Measurements from ENCODE around the gene SPTB.

Gene SPTB

DNA sequence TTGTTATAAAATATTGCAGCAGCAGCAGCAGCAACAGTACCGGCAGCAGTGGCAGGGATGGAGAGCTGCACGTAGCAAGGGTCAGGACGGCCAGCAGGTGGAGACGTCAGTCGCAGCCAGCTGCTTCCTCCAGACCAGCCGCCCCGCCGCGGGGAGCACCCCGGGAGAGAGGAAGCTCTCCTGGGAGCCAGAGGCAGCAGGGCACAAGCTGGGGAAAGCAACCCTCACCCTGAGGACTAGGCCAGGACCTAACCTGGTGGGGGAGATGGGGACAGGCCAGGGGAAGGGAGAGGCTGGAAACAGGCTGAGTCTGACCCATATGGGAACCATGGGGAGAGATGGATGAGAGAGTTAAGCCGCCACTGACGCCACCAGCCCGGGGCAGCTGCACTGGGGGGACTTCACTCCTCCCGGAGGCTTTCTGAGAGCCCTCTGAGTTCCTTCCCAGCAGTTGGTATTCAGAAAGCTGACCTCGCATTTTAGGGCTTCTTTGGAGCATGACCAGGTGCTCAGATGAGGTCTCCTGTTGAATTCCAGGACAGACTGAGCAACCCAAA lies 56.3 kb downstream of the SPTB start:
- in situ Hi-C loops (cut with HindIII; ENCODE audit: low sequenced_read_pairs), result no loop called here
- TF ChIP-seq, protein P1, sequence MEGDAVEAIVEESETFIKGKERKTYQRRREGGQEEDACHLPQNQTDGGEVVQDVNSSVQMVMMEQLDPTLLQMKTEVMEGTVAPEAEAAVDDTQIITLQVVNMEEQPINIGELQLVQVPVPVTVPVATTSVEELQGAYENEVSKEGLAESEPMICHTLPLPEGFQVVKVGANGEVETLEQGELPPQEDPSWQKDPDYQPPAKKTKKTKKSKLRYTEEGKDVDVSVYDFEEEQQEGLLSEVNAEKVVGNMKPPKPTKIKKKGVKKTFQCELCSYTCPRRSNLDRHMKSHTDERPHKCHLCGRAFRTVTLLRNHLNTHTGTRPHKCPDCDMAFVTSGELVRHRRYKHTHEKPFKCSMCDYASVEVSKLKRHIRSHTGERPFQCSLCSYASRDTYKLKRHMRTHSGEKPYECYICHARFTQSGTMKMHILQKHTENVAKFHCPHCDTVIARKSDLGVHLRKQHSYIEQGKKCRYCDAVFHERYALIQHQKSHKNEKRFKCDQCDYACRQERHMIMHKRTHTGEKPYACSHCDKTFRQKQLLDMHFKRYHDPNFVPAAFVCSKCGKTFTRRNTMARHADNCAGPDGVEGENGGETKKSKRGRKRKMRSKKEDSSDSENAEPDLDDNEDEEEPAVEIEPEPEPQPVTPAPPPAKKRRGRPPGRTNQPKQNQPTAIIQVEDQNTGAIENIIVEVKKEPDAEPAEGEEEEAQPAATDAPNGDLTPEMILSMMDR (IDR thresholded peaks at IDR 0.05; ENCODE audit: low read depth, low read length), result peak; percentile 82
- DNase-seq (ENCODE audit: low read depth, low spot score), result peak; percentile 63
- H3K4me3 ChIP-seq (ENCODE audit: low read depth, low read length), result no peak overlapping the region

DNA sequence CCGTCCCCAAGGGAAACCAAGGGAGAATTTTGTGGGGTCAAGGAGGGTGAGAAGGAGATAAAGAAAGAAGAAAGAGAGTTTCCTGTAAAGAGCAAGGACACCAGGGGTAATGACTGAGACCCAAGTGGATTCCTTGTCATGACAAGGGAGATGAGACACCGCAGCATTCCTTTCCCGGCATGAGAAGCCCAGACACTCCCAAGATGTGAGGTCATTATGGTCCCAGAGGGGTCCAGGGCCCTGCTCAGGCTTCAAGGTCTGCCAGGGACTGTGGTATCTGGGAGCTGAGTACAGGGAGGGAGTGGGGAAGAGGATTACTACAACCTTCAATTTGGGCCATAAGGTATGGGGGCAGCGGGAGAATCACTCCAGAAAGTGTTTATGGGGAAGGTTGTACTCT lies 58.1 kb downstream of the SPTB start:
- TF ChIP-seq, protein P1 (IDR thresholded peaks at IDR 0.05; ENCODE audit: low read depth, low read length), result no peak
- in situ Hi-C loops (cut with HindIII; ENCODE audit: low sequenced_read_pairs), result no loop called here
- H3K4me3 ChIP-seq (ENCODE audit: low read depth, low read length), result no peak overlapping the region
- DNase-seq (ENCODE audit: low read depth, low spot score), result no peak

DNA sequence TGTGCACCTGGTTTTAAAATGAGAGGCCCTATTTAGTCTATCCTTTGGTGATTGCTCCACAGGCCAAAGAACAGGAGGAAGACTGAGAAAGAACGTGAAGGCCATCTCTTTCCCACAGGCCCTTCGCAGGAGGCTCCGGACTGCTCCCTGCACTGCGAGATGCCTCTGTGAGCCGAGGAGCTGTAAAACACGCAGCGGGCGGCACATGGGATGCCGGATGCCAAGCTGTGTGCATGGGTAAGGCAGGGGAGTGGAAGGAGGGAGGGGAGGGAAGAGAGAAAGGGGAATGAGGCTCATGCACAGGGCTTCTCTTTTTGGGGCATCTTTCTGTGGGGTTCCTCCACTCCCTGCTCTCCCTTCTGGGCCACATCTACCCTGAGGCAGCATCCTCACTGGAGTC lies 61.6 kb downstream of the SPTB start:
- no peak for DNase-seq (ENCODE audit: low read depth, low spot score)
- in situ Hi-C loops (cut with HindIII; ENCODE audit: low sequenced_read_pairs), result no loop called here
- no peak overlapping the region for H3K4me3 ChIP-seq (ENCODE audit: low read depth, low read length)
- TF ChIP-seq, protein P1 (IDR thresholded peaks at IDR 0.05; ENCODE audit: low read depth, low read length), result no peak

DNA sequence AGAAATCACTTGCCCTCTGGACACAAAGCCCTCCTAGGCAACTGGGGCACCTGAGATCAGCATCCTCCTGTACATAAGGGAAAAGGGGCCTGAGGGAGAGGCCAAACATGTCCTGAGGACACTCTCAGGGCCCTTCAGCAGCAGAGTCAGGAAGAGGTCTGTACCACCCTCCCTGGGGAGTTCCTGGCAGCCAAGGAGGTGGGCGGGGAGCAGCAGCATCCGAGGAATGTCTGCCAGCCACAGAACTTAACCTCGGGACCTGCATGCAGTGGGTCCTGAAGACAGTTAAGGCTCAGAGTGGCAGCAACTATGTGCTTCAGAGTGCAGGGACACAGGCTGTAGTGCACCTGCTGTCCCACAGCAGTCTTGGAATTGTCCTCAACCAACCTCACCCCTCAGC lies 62.1 kb downstream of the SPTB start:
- H3K4me3 ChIP-seq (ENCODE audit: low read depth, low read length), result no peak overlapping the region
- TF ChIP-seq, protein P1 (IDR thresholded peaks at IDR 0.05; ENCODE audit: low read depth, low read length), result no peak
- DNase-seq (ENCODE audit: low read depth, low spot score), result no peak
- in situ Hi-C loops (cut with HindIII; ENCODE audit: low sequenced_read_pairs), result no loop called here

DNA sequence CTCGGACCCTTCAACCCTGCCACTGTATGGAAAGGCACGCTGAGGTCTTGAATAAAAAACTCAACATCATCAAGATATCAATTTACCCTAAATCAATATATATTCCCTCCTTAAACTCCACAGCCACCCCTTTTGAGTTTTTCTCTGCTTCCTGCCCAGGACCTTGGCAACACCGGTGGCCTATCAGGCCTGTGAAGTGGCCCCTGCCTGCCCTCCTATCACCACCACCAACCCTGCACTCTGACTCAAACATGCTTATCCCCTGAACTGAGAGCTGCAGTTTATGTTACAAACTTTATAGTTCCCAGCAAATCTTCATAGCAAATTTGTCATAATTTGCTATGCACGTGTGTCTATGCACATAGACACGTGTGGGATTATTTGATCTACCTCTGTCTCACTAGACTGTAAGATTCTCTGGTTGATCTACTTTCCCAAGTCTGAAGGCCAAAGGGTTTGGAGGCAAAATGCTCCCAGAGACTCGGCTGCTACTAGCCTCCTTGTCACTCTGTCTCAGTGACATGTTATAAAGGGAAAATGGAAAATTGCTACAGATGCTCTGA lies 63.4 kb downstream of the SPTB start:
- H3K4me3 ChIP-seq (ENCODE audit: low read depth, low read length), result no peak overlapping the region
- in situ Hi-C loops (cut with HindIII; ENCODE audit: low sequenced_read_pairs), result no loop called here
- no peak for DNase-seq (ENCODE audit: low read depth, low spot score)
- TF ChIP-seq, protein P1 (IDR thresholded peaks at IDR 0.05; ENCODE audit: low read depth, low read length), result no peak

DNA sequence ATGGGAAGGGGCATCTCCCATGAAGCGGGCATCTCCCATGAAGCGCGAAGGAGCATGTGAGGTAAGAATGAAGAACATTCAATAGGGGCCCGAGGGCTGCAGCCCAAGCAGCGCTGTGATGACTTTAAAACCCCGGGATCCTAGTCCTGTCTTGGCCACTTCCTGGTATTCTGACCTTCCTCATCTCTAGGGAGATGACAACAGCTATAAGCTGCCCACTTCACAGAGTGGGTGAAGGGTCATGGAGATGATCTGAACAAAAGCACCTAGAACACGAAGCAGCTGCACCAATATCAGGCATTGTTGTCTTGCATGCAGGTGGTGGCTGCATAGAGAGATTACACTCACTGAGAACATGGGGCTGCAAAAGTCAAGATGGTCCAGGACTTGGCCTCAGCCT lies 64.5 kb downstream of the SPTB start:
- TF ChIP-seq, protein P1 (IDR thresholded peaks at IDR 0.05; ENCODE audit: low read depth, low read length), result no peak
- in situ Hi-C loops (cut with HindIII; ENCODE audit: low sequenced_read_pairs), result no loop called here
- no peak for DNase-seq (ENCODE audit: low read depth, low spot score)
- no peak overlapping the region for H3K4me3 ChIP-seq (ENCODE audit: low read depth, low read length)

Measured in astrocyte of the spinal cord (primary cell).